ENCODE data around the gene SERHL2.
"Not testable (repeated sequence)": the region's sequence is repeated elsewhere in the genome, so short reads cannot be mapped to it uniquely, and the experiment has no call there.

Gene SERHL2

DNA sequence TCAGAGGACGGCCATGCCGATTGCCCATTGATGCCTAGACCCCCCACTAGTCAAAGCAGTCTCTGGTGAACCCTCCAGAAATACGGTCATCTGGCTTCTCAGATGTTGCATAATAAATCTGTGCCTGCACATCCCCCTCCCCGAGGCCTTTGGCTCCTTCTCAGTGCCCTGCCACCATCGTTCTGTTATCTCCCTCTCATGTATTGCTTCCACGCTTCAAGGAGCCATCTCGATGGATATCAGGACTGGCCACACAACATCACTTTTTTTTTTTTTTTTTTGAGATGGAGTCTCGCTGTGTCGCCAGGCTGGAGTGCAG is 32.6 kb upstream of the SERHL2 start:
- H3K4me1 ChIP-seq (ENCODE audit: insufficient read depth, low read length, poor library complexity, severe bottlenecking) = peaks cover 7% of the 10 kb centered on the region
- peaks cover 29% of the 10 kb centered on the region; the same call in 1 of the 2 replicates for H3K79me2 ChIP-seq (ENCODE audit: insufficient read depth, low read length)
- no peak overlapping the region for H2AFZ ChIP-seq (ENCODE audit: low read length)
- peaks cover 5% of the 10 kb centered on the region for H4K20me1 ChIP-seq (ENCODE audit: insufficient read depth, low read length, poor library complexity, severe bottlenecking)
- H3K27me3 ChIP-seq (ENCODE audit: insufficient read depth, low read length, poor library complexity, severe bottlenecking) = no peaks in the 10 kb centered on the region
- no peak overlapping the region for H3K4me2 ChIP-seq (ENCODE audit: low read depth, low read length, poor library complexity, severe bottlenecking)
- no peaks in the 10 kb centered on the region; the same call in 1 of the 2 replicates for H3K36me3 ChIP-seq (ENCODE audit: insufficient read depth, low read length)
- no peaks in the 10 kb centered on the region for H3K9me3 ChIP-seq (ENCODE audit: insufficient read depth, low read depth, low read length)
- H3K9me2 ChIP-seq (replicated peaks; ENCODE audit: low read depth, low read length) = no peaks in the 10 kb centered on the region
- TF ChIP-seq EZH2phosphoT487 (IDR thresholded peaks at IDR 0.05; ENCODE audit: borderline replicate concordance) (no peak), CTCF (conservative IDR thresholded peaks at IDR 0.05; ENCODE audit: low read length) (no peak)
- no peaks in the 10 kb centered on the region for H3F3A ChIP-seq (ENCODE audit: low read depth)
- H3K4me3 ChIP-seq (ENCODE audit: low read length, poor library complexity, severe bottlenecking) = no peak overlapping the region
- H3K9ac ChIP-seq (ENCODE audit: low read depth, low read length, poor library complexity, severe bottlenecking) = no peak overlapping the region

DNA sequence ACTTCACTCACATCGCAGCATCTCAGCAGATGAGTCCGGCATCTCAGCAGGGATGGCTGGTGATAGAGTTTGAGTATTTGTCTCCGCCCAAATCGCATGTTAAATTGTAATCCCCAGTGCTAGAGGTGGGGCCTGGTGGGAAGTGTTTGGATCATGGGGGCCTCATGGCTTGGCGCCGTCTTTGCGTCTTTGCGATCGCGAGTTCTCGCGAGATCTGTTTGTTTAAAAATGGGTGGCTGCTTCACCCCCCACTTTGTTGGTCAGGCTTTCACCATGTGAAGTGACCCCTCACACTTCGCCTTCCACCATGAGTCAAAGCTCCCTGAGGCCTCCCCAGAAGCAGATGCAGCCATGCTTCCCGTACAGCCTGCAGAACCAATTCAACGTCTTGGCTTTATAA is 31.2 kb upstream of the SERHL2 start:
- Histone ChIP-seq H3K4me2 (ENCODE audit: low read depth, low read length, poor library complexity, severe bottlenecking) (no peak overlapping the region), H4K20me1 (ENCODE audit: insufficient read depth, low read length, poor library complexity, severe bottlenecking) (peaks cover 4% of the 10 kb centered on the region), H3K27me3 (ENCODE audit: insufficient read depth, low read length, poor library complexity, severe bottlenecking) (no peaks in the 10 kb centered on the region), H3K9me2 (replicated peaks; ENCODE audit: low read depth, low read length) (no peaks in the 10 kb centered on the region), H3K4me3 (ENCODE audit: low read length, poor library complexity, severe bottlenecking) (no peak overlapping the region), H3K79me2 (ENCODE audit: insufficient read depth, low read length) (peaks cover 16% of the 10 kb centered on the region; the same call in 1 of the 2 replicates), H3K9me3 (ENCODE audit: insufficient read depth, low read depth, low read length) (no peaks in the 10 kb centered on the region), H3F3A (ENCODE audit: low read depth) (no peaks in the 10 kb centered on the region), H3K9ac (ENCODE audit: low read depth, low read length, poor library complexity, severe bottlenecking) (no peak overlapping the region), H3K36me3 (ENCODE audit: insufficient read depth, low read length) (no peaks in the 10 kb centered on the region), H3K4me1 (ENCODE audit: insufficient read depth, low read length, poor library complexity, severe bottlenecking) (peaks cover 7% of the 10 kb centered on the region), H2AFZ (ENCODE audit: low read length) (no peak overlapping the region)
- TF ChIP-seq CTCF (conservative IDR thresholded peaks at IDR 0.05; ENCODE audit: low read length) (no peak), EZH2phosphoT487 (IDR thresholded peaks at IDR 0.05; ENCODE audit: borderline replicate concordance) (no peak)

GRCh38 chr22:42528591-42529307 is 25.0 kb upstream of the SERHL2 start:
- Histone ChIP-seq H3K9me3 (ENCODE audit: insufficient read depth, low read depth, low read length) (no peaks in the 10 kb centered on the region), H2AFZ (ENCODE audit: low read length) (no peak overlapping the region), H3K9me2 (replicated peaks; ENCODE audit: low read depth, low read length) (no peaks in the 10 kb centered on the region), H3K27me3 (ENCODE audit: insufficient read depth, low read length, poor library complexity, severe bottlenecking) (no peaks in the 10 kb centered on the region), H3F3A (ENCODE audit: low read depth) (no peaks in the 10 kb centered on the region), H3K4me2 (ENCODE audit: low read depth, low read length, poor library complexity, severe bottlenecking) (no peak overlapping the region), H3K79me2 (ENCODE audit: insufficient read depth, low read length) (no peaks in the 10 kb centered on the region), H3K9ac (ENCODE audit: low read depth, low read length, poor library complexity, severe bottlenecking) (no peak overlapping the region), H4K20me1 (ENCODE audit: insufficient read depth, low read length, poor library complexity, severe bottlenecking) (no peaks in the 10 kb centered on the region), H3K36me3 (ENCODE audit: insufficient read depth, low read length) (no peaks in the 10 kb centered on the region), H3K4me1 (ENCODE audit: insufficient read depth, low read length, poor library complexity, severe bottlenecking) (peaks cover 7% of the 10 kb centered on the region), H3K4me3 (ENCODE audit: low read length, poor library complexity, severe bottlenecking) (no peak overlapping the region)
- TF ChIP-seq EZH2phosphoT487 (IDR thresholded peaks at IDR 0.05; ENCODE audit: borderline replicate concordance) (no peak), CTCF (conservative IDR thresholded peaks at IDR 0.05; ENCODE audit: low read length) (no peak)

DNA sequence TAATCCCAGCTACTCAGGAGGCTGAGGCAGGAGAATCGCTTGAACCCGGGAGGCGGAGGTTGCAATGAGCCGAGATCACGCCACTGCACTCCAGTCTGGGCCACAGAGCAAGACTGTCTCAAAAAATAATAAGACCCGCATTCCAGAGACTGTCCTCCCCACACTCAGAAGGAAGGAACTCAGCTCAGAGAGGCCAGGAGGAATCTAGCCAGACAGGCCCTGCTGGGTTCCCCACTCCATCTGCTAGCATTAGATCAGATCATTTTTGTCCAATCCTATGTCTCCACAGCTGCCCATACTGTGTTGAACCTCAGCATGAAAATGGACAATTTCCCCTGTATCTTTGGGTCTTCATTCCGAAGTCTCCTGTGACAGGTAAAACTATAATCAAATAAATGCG is 24.3 kb upstream of the SERHL2 start:
- not testable (repeated sequence) for H3K79me2 ChIP-seq (ENCODE audit: insufficient read depth, low read length); H2AFZ ChIP-seq (ENCODE audit: low read length); H3K9me3 ChIP-seq (ENCODE audit: insufficient read depth, low read depth, low read length); H3K9me2 ChIP-seq (replicated peaks; ENCODE audit: low read depth, low read length); H3K4me1 ChIP-seq (ENCODE audit: insufficient read depth, low read length, poor library complexity, severe bottlenecking); H3K36me3 ChIP-seq (ENCODE audit: insufficient read depth, low read length); H3K4me3 ChIP-seq (ENCODE audit: low read length, poor library complexity, severe bottlenecking); H3K4me2 ChIP-seq (ENCODE audit: low read depth, low read length, poor library complexity, severe bottlenecking); H4K20me1 ChIP-seq (ENCODE audit: insufficient read depth, low read length, poor library complexity, severe bottlenecking); H3K9ac ChIP-seq (ENCODE audit: low read depth, low read length, poor library complexity, severe bottlenecking); H3K27me3 ChIP-seq (ENCODE audit: insufficient read depth, low read length, poor library complexity, severe bottlenecking); H3F3A ChIP-seq (ENCODE audit: low read depth)

GRCh38 chr22:42531401-42532084 is 22.2 kb upstream of the SERHL2 start:
- not testable (repeated sequence) for H3K9ac ChIP-seq (ENCODE audit: low read depth, low read length, poor library complexity, severe bottlenecking); H3K4me2 ChIP-seq (ENCODE audit: low read depth, low read length, poor library complexity, severe bottlenecking); H3F3A ChIP-seq (ENCODE audit: low read depth); H3K4me3 ChIP-seq (ENCODE audit: low read length, poor library complexity, severe bottlenecking); H3K9me3 ChIP-seq (ENCODE audit: insufficient read depth, low read depth, low read length); H3K36me3 ChIP-seq (ENCODE audit: insufficient read depth, low read length); H3K27me3 ChIP-seq (ENCODE audit: insufficient read depth, low read length, poor library complexity, severe bottlenecking); H4K20me1 ChIP-seq (ENCODE audit: insufficient read depth, low read length, poor library complexity, severe bottlenecking); H3K9me2 ChIP-seq (replicated peaks; ENCODE audit: low read depth, low read length); H2AFZ ChIP-seq (ENCODE audit: low read length); H3K79me2 ChIP-seq (ENCODE audit: insufficient read depth, low read length); H3K4me1 ChIP-seq (ENCODE audit: insufficient read depth, low read length, poor library complexity, severe bottlenecking)

All from Loucy (cell line).